Activated CD8-positive, alpha-beta memory T cell treated with anti-CD3 and anti-CD28 coated beads, Interleukin-2, amount 50 U/mL, for 1 hour (primary cell): ENCODE results near the gene ABHD14A.
A peak's percentile ranks its signal among the peaks of the same experiment; 100 is the strongest.
"Not testable (repeated sequence)": the region's sequence is repeated elsewhere in the genome, so short reads cannot be mapped to it uniquely, and the experiment has no call there.

Experiments used
- DNase-seq: peaks from one replicate; pipeline ENCODE4 v3.0.0-alpha.2; 2020; ENCODE audit errors: extremely low read depth

The ABHD14A gene

GRCh38 chr3:51974277-51974962, 444 bp upstream of the ABHD14A start:
- no peak for DNase-seq

GRCh38 chr3:51975852-51976549, 1.1 kb downstream of the ABHD14A start:
- DNase-seq, result no peak

DNA sequence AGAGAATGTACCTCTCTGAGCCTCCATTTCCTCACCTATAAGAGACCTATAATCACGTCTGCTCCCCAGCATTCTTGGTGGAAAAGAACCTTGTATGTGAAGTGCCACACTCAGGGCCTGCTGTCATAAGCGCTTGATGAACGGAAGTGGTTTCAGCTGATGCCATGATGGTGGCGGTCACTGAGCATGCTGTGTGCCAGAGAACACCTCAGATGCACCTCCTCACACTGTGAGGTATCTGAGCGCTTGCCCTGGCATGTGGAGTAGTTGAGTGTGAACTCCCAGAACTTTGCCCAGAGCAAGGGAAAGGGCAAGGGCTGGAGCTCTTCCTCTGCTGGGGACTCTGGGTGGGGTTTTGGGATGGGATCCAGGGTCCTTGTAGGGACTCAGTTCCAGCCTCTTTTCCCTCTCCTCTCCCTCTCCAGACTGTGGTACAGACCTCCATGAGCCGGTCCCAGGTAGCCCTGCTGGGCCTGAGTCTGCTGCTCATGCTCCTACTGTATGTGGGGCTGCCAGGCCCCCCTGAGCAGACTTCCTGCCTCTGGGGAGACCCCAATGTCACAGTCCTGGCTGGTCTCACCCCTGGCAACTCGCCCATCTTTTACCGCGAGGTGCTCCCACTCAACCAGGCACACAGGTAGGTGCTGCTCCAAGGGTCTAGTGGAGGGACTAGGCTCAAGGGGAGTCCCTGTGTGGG, 2.7 kb downstream of the ABHD14A start:
- no peak for DNase-seq

GRCh38 chr3:51978143-51978502, 3.3 kb downstream of the ABHD14A start:
- no peak for DNase-seq

DNA sequence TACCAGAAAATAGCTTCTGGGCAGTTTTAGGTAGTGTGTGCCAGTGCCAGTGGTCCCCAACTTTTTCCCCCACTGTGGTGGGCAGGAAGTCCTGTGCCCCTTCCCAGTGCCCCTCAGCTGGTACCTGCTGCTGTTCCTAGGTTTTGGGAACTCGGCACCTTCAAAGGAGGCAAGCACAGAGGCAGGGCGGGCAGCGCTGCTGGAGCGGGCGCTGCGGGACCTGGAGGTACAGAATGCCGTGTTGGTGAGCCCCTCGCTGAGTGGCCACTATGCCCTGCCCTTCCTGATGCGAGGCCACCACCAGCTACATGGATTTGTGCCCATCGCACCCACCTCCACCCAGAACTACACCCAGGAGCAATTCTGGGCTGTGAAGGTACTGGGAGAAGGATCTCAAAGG, 5.4 kb downstream of the ABHD14A start:
- no peak for DNase-seq

- DNase-seq, result no peak
Observed at GRCh38 chr3:51982352-51982837, 7.5 kb downstream of the ABHD14A start.

GRCh38 chr3:51982838-51983577, 8.1 kb downstream of the ABHD14A start, which contains the start of gene ACY1:
Gene ACY1, plus strand, starts transcription at chr3:51983535. Its CDS starts 530 bp downstream, at chr3:51984065.
- no peak for DNase-seq

DNA sequence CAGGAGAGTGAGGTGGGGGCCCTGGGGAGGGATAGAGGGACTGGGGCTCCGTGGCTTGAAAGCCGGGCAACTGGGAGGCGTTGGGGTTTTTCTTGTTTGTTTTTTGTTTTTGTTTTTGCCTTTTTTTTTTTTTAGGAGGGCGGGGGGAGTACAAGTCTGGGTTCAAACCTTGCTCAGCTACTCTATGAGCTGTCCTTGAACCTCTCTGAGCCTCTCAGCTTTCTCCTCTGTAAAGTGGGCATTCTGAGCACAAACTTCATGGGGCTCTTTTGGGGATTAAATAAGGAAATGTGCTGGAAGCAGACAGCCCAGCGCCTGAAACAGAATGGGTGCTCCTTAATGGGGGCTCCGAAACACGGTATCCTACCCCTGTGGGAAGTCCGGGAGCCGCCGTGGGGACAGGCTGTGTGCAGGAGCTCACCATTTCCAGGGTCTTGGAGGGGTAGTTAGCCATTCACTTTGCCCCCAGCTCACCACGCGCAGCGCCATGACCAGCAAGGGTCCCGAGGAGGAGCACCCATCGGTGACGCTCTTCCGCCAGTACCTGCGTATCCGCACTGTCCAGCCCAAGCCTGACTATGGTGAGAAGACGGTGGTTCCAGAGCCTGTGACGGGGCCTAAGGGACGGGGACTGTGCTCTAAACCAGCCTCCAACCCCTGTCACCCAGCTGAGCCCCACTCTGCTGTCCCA, 8.9 kb downstream of the ABHD14A start:
- DNase-seq, result no peak

GRCh38 chr3:51984269-51984647, 9.4 kb downstream of the ABHD14A start:
- no peak for DNase-seq

- no peak for DNase-seq
Observed at GRCh38 chr3:51985063-51985462, 10.2 kb downstream of the ABHD14A start.

DNA sequence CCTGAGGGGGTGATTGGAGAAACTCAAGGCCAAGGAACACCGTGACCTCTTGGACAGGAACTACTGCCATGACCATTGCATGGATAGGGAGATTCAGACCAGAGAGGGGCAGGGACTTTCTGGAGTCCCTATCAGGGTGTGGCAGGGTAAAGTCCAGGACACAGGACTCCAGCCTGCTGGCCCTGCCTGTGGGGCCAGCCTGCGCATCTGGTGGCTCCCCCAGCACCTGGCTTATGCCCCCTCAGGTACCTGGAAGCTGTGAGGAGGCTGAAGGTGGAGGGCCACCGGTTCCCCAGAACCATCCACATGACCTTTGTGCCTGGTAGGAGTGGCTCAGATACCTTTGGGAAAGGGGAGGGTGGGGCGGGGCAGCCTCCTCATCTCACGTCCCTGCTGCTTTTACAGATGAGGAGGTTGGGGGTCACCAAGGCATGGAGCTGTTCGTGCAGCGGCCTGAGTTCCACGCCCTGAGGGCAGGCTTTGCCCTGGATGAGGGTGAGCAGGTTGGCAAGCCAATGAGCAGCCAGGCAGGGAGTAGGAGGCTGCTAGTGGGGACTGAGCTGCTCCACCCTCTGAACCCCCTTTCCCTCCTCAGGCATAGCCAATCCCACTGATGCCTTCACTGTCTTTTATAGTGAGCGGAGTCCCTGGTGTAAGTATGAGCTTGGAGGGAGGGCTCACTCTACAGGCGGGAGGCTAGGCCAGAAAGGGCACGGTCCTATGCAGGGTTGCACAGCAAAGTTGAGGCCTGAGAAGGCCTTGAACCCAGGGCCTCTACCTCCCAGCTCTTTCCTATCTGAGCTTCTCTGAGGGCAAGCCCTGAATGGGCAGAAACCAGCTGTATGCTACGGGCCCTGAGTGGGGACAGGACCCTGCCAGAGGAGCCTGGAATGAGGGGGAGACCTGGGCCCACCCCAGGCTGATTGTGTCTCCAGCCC, 11.4 kb downstream of the ABHD14A start:
- no peak for DNase-seq

DNA sequence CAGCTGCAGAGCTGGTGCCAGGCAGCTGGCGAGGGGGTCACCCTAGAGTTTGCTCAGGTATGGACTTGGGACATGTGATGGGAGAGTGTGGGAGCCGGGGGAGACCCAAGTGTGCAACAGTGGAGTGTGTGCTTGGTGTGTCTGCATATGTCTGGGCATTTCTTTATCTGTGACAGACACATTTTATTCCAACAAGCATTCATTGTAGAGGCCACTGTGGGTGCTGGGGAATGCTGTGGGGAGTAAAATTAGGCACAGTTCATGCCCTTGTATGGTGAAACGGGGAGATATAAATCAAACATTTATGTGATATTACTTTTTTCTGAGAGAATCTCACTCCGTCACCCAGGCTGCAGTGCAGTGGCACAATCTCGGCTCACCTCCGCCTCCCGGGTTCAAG, 12.7 kb downstream of the ABHD14A start:
- no peak for DNase-seq

DNA sequence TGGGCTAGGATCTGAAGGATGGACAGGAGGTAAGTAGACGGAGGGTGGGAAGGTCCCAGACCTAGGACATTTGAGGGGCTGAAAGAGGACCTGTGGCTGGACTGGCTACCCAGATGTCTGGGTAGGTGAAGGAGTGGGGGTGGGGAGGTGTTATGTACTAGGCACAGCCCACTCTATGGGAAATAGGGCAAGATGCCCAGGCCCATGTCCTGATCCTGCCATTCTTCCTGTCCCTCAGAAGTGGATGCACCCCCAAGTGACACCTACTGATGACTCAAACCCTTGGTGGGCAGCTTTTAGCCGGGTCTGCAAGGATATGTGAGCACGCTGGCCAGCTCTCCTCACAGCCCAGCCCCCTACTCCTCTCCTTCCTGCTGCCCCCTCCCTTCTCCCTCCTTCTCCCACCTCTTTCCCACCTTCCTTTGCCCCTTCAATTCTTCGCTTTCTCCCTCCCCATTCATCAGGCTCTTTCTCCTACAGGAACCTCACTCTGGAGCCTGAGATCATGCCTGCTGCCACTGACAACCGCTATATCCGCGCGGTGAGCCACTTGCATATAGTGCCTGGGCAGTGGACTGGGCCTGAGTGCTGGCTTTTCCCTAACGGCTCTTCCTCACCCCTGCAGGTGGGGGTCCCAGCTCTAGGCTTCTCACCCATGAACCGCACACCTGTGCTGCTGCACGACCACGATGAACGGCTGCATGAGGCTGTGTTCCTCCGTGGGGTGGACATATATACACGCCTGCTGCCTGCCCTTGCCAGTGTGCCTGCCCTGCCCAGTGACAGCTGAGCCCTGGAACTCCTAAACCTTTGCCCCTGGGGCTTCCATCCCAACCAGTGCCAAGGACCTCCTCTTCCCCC, 13.7 kb downstream of the ABHD14A start:
- DNase-seq, result no peak

GRCh38 chr3:51990501-51990971, 15.7 kb downstream of the ABHD14A start:
- not testable (repeated sequence) for DNase-seq

- DNase-seq, result no peak
Observed at GRCh38 chr3:51992017-51992682, 17.3 kb downstream of the ABHD14A start.

DNA sequence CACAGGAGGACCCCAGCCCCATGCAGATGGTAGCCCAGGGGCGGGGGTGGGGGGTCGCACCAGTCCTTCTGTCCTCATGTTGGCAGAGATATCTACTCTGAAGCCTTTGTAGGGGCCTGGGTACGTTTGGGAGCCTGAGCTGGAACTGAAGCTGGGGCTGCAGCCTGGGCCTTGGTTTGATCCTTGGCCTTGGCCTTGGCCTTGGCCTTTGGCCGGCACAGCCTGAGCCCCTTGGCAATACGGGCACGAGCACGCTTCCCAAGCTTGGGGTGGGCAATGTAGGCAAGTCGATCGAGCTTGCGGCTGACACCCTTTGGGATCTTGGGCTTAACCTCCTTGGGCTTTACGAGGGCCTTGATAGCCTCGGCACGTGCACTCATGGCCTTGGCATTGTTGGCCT, 18.8 kb downstream of the ABHD14A start:
- DNase-seq, result not testable (repeated sequence)

- DNase-seq, result no peak
Observed at GRCh38 chr3:51994530-51994929, 19.7 kb downstream of the ABHD14A start.

- peak; percentile 76 for DNase-seq
Observed at GRCh38 chr3:51995346-51996163, 20.7 kb downstream of the ABHD14A start, which contains the start of gene RPL29. Gene RPL29, minus strand, starts transcription at chr3:51995895. Its CDS starts 434 bp downstream, at chr3:51995461.
